ENCODE results near the gene LARP4.

- TF ChIP-seq CTCF (IDR thresholded peaks at IDR 0.05; ENCODE audit: borderline replicate concordance, extremely low read depth, low read length, poor library complexity, severe bottlenecking) (no peak), EZH2 (IDR thresholded peaks at IDR 0.05; ENCODE audit: borderline replicate concordance, low read depth, low read length, severe bottlenecking) (no peak)
These were observed 38.0 kb upstream of the LARP4 start for GRCh38 chr12:50362671-50363070.

Measured in DND-41 (cell line).